HG02943 (cell line): Measurements from ENCODE around the gene GABBR2.

Source experiments
- ATAC-seq: cut with Tn5 transposase; IDR thresholded peaks from one replicate; pipeline ENCODE4 v1.9.1; 2021; ENCODE audit warnings: mild to moderate bottlenecking, low read depth, moderate library complexity; ENCODE audit not compliant: unreplicated experiment

GABBR2 gene

GRCh38 chr9:98640394-98640793 is 68.3 kb downstream of the GABBR2 start:
- ATAC-seq = no peak

GRCh38 chr9:98639133-98639532 is 69.6 kb downstream of the GABBR2 start:
- no peak for ATAC-seq

- no peak for ATAC-seq
Observed at GRCh38 chr9:98637381-98637780, 71.4 kb downstream of the GABBR2 start.

DNA sequence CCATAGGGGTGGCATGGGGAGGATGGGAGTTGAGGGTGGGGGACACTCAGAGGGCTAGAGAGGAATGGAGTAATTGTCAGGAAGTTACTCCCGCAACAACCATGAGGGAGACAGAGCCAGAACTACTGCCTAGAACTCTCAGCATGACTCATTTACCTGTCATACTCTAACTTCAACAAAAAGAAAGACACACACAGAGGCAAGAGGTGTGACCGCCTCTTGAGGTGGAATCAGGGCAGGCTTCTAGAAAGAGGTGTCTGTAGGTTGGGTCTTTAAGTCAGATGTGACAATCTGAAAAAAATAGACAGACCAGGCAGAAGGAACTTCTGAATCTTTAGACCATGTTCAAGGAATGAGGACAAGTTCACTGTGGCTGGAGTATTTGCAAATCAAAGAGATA is 73.4 kb downstream of the GABBR2 start:
- no peak for ATAC-seq

GRCh38 chr9:98634685-98635336 is 73.9 kb downstream of the GABBR2 start:
- no peak for ATAC-seq

DNA sequence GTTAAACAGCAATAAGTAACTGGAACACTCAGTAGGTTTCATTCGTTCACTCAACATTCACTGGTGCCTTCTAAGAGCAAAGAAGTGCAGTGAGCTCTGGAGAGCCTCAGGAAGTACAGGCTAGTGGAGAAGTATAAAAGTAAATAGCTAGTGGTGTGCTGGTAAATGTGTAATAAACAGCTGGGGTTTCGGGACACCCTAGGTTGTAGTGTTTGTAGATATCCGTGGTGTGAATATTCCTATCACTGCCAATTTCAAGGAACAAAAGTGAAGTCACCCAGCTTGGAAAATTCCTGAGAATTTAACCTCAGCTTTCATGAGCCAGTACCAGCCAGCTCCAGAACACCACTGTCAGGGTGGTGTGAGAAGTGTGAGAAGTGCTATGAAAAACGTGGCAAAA is 75.9 kb downstream of the GABBR2 start:
- no peak for ATAC-seq

GRCh38 chr9:98627296-98627695 is 81.4 kb downstream of the GABBR2 start:
- no peak for ATAC-seq

DNA sequence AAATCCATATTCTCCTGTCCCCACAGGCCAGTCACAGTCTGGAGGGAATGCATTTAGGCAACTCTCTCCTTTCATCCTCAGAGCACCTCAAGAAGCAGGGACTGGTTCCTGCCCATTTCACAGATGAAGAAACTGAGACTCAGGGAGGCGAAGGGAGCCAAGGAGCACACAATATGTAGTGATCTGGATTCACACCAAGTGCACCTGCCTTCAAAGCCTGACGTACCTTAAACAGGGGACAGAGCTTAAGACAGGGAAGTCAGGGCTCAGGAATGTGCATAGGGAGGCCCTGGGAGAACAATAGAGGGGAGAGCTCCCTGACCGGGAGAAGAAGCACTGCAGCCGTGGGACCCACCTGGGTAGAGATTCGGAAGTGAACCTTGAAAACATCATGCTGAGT is 83.0 kb downstream of the GABBR2 start:
- ATAC-seq = no peak

GRCh38 chr9:98619788-98620187 is 88.9 kb downstream of the GABBR2 start:
- no peak for ATAC-seq

GRCh38 chr9:98615633-98616032 is 93.1 kb downstream of the GABBR2 start:
- no peak for ATAC-seq

- ATAC-seq = no peak
Observed at GRCh38 chr9:98614941-98615340, 93.8 kb downstream of the GABBR2 start.

DNA sequence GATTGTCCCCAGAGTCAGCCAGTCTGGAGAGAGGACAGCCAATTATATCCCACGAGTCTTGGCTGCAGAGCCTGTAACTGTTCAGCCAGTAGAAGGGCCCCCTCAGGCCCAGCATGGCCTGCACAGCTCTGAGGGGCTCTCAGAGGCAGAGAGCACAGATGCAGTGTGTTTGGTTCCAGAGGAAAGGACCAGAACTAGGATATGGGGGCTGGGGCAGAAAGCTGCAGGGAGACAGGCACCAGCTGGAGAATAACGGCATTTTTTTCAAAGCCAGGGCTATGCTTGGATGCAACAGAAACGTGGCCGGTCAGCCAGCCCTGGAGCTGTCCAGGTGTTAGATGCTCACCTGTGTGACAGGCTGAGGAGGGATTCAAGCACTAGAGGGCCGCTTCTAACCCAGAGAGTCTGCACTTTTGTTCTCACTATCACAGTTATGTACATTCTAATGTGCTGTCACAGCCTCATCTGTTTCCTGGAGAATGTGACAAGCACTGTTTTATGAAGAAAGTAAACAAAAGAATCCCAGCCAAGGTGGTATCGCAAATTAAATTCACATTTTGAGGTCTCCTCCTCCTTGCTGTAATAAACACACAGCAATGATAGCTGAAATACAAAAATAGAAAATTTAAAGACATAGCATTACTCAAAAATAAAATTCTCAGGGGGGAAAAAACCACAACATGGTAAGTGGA is 96.5 kb downstream of the GABBR2 start:
- no peak for ATAC-seq

- ATAC-seq = no peak
Observed at GRCh38 chr9:98611319-98611718, 97.4 kb downstream of the GABBR2 start.

- no peak for ATAC-seq
Observed at GRCh38 chr9:98610711-98611110, 98.0 kb downstream of the GABBR2 start.

DNA sequence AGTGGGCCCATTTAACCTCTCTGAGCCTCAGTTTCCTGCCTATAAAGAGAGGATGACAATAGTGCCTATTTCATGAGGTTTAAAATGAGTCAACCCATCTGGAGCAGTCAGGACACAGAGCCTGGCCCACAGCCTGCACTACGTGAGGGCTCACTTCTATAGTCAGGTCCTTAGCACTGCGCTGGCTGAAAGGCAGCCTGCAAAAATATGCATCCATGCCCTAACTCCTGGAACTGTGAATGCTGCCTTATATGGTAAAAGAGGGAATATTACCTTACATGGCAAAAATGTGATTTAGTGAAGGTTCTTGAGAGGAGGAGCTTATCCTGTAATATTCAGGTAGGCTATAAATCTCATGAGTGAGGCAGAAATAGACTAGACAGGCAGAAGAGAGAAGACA is 98.5 kb downstream of the GABBR2 start:
- ATAC-seq = no peak

DNA sequence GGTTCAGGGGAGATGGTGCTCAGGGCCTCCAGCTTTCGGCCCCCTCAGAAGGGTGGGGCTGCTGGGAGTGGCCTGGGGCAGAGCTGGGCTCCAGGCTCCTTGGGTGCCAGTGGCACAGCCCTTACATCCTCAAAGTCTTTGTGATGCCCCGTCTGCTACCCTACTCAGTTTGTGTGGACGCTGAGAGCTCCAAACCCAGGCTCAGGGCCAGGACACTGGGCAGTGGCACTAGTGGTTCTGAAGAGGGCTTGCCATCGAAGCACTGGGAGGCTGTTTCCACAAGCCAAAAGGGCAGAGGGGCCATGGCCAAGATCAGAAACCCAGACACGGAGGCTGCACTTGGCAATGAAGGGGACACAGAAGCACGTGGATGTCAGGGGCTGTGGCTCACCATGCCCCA is 99.1 kb downstream of the GABBR2 start:
- ATAC-seq = no peak

DNA sequence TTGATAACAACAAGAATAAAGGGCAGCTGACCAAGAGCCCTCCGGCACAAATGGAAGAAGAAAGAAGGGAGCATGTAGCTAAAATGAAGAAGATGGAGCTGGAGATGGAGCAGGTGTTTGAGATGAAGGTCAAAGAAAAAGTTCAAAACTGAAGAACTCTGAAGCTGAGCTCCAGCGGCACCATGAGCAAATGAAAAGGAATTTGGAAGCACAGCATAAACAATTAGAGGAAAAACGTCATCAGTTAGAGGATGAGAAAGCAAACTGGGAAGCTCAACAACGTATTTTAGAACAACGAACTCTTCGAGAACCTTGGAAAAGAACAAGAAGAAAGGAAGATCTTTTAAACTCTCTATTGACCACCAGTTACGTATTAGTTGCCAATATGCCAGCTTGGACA is 100.9 kb downstream of the GABBR2 start:
- no peak for ATAC-seq

DNA sequence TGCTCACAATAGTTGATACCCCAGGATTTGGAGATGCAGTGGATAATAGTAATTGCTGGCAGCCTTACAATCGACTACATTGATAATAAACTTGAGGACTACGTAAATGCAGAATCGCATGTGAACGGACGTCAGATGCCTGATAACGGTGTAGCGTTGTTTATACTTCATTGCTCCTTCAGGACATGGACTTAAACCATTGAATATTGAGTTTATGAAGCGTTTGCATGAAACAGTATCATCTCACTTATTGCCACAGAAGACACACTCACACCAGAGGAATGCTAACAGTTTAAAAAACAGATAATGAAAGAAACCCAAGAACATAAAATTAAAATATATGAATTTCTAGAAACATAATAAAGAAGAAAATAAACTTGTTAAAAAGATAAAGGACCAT is 101.6 kb downstream of the GABBR2 start:
- ATAC-seq = no peak

DNA sequence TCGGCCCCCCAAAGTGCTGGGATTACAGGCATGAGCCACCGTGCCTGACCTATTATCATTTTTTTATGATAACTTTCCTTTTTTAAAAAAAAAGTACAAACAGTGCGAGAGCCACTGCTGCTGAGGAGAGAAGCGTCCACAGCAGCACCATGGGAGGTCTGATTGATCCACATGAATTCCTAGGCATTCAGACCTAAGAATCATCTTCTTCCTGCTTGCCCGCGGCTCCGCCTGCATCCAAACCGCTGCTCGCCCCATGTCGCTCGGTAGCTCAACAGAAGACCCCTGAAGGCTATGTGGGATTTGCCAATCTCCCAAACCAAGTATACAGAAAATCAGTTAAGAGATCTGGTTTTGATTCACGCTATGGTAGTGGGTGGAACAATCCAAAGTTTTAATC is 102.0 kb downstream of the GABBR2 start:
- ATAC-seq = no peak

GRCh38 chr9:98605116-98605515 is 103.6 kb downstream of the GABBR2 start:
- ATAC-seq = no peak

DNA sequence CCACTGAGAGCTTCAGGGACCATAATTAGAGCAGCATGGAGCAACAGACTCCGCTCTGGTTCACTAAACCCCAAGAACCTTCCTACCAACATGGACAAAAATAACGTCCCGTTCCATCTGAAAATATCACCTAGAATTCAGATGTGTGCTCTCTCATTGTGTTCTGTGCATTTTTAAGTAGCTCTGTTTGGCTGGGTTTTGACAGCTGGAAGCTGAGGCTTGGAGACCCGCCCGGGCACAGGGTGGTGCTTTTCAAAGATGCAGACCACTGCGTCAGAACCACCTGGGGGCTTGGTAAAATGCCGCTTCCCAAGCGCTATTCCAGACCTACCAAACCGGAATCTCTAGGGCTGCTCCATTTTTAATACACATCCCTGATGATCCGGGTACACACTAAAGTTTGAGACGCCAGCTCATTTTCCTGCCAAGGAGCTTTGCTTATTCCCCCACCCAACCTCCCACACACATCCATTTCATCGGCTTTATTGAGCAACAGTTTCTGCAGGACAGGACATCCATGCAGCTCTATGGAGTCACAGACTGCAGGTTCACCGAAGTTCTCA is 104.8 kb downstream of the GABBR2 start:
- ATAC-seq = no peak

DNA sequence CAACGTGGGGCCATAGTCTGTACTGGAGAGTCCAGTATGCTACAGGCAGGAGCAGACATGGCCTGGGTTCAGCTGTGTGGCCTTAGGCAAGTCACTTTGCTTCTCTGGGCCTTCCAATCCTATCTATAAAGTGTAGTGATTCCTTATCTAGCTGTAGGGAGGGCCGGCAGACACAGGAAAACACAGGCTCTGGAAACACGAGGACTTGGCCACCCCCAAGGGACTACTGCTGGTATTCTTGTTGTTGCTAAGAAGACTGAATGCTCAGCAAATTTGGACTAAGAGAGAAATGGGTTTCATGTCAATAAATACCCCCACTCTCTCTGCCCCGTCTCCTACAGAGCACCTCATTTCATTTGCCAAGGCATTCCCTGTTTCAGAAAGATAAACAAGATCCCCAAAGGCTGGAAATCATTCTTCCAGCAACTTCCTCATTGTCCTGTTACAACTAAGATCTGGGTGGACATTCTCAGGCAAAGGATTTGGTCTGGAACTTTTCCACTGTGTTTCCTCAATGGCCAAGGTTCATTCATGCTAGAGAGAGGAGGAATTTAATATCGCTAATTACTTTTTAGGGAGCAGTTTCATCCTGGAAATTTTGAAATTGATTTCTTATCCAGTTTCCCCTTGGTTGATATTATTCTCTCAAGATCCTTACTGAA is 105.8 kb downstream of the GABBR2 start:
- ATAC-seq = no peak
